Activated CD8-positive, alpha-beta memory T cell treated with anti-CD3 and anti-CD28 coated beads, Interleukin-2, amount 50 U/mL, for 24 hours (primary cell): ENCODE results near the gene HAP1.

ENCODE experiments used
- DNase-seq: peaks from one replicate; pipeline ENCODE4 v3.0.0-alpha.2; 2020; ENCODE audit errors: extremely low read depth

The HAP1 gene

GRCh38 chr17:41763327-41763726, 28.9 kb upstream of the HAP1 start:
- no peak for DNase-seq

DNA sequence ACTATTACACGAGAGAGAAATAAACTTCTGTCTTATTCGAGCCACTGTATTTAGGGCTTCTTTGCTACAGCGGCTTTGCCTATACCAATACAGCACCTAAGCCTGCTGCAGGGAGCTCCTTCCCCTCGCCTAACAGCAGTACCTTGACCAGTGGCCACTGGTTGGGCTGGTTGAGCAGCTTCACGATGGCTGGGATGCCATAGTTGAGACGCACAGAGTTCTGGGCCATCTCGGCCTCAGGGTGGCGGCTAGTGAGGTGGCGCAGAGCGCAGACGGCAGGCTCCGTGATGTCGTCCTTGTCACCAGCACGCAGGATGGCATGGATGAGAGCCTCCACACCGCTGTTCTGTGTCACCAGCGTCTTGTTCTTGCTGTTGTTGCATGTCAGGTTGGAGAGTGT, 28.4 kb upstream of the HAP1 start:
- no peak for DNase-seq

- DNase-seq, result no peak
These were observed 27.9 kb upstream of the HAP1 start for GRCh38 chr17:41762391-41762790.

DNA sequence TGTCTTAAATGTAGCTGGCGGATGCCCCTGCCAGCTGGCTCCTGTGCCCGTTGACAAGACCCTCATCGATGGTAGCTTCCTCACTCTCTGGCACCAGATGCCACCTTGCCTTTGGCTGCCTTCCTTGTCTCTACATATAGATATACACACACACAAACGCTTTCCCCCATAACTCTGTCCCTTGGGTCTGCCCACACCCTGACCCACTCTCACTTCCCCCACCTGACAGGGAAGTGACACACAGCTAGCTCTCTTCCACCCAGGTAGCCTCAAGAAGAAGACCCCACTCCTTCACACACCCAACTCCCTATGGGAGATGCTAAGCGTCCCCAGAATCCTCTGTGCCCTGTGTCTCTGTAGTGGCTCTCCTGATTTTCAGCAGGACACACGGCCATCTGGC, 26.4 kb upstream of the HAP1 start:
- DNase-seq, result no peak

DNA sequence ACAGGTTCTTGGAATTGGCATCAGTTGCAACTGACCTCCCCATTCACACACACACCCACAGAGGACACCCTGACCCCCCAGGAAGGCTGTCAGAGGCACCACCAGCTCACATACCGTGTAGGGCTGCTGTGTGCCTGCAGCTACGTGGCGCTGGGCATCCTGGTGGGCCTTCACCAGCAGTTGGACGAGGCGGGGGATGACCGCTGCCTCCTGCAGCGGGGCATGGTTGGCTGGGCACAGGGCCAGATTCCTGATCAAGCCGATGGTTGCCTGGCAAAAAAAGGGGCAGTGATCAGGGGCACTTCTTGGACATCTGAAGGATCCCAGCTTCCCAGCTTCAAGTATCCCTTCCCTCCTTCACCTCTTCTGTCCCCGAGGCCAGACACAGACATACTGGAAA, 24.2 kb upstream of the HAP1 start:
- DNase-seq, result no peak

DNA sequence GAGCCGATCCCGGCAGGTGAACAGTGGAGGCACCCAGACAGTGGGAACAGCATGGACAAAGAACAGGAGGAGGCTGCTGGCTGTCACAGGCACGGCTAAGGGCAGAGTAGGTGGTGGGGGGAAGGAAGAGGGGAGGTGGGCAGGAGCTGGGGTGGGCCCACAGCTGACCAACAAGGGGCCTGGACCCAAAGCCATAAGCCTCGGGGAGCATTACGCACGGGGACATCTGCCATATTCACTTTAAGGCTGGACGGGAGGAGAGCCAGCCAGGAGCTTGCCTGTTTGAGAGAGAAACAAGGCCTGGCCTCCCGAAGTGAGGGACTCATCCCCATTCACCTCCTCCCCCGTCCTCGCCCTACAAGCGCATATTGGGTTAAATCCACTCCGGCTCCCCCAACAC, 19.6 kb upstream of the HAP1 start:
- DNase-seq, result no peak

GRCh38 chr17:41751288-41751687, 16.8 kb upstream of the HAP1 start:
- no peak for DNase-seq

DNA sequence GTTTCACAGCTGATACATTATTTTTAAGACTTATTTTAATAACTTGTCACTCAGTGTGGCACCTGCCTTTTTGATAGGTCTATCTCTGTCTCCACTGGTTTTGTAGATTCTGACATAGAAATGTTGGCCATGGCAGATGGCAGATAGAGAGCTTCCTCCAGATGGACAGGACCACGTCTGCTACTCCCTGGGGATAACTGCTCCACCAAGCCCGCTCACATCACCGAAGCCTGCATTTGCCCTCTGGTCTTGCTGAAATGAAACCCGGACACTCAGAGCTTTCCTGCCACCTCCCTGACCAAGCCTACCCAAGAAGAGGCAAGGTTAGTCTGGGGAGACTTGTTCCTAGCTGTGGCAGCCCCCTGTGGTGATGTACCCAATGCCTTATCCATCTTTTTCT, 16.4 kb upstream of the HAP1 start:
- no peak for DNase-seq

DNA sequence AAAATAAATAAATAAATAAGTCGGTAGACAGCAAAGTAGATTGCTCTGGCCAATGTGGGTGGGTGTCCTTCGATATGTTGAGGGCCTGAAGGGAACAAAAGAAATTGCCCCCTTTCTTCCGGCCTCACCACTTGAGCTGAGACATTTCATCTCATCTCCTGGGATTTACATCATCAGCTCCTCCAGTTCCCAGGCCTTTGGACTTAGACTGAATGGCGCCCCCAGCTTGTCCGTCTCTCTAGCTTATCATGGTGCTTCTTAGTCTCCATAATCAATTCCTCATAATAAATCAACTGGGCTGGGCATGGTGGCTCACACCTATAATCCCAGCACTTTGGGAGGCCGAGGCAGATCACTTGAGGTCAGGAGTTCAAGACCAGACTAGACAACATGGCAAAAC, 13.8 kb upstream of the HAP1 start:
- no peak for DNase-seq

GRCh38 chr17:41741709-41742108, 7.3 kb upstream of the HAP1 start:
- DNase-seq, result no peak

DNA sequence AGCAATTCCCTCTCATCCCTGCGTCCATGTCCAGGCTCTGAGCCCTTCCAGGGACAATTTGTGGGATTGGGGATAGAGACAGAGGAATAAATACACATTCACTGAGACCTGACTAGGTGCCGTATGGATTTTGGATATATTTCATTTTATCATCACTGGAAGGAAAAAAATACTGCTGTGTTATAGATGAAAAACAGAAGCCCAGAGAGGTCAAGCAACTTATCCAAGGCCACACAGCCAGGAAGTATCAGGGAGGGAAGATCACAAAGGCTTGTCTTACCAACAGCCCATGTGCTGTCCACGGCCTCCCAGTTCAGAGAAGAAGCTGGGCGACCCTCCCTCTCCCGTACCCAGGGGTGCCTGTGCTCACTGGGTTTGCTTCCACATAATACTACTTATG, 6.1 kb upstream of the HAP1 start:
- no peak for DNase-seq

- DNase-seq, result no peak
These were observed 5.4 kb upstream of the HAP1 start for GRCh38 chr17:41739661-41740352.

DNA sequence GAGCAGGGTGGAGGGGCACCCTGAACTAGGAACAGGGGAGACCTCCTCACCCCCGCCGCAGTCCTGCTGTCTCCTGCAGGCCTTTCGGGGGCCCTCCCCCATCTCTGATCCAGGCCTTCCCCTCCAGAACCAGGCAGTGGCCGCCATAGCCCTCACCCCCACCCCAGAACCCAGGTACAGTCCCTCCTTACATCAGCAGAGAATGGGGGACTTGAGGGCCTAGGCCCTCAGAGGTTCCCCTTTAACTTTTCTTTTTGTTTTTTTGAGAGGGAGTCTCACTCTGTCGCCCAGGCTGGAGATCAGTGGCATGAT, 4.3 kb upstream of the HAP1 start:
- no peak for DNase-seq

GRCh38 chr17:41738077-41738800, 3.8 kb upstream of the HAP1 start:
- DNase-seq, result peak; percentile 54

- no peak for DNase-seq
These were observed 3.2 kb upstream of the HAP1 start for GRCh38 chr17:41737680-41738023.

GRCh38 chr17:41736983-41737679, 2.7 kb upstream of the HAP1 start:
- DNase-seq, result no peak

DNA sequence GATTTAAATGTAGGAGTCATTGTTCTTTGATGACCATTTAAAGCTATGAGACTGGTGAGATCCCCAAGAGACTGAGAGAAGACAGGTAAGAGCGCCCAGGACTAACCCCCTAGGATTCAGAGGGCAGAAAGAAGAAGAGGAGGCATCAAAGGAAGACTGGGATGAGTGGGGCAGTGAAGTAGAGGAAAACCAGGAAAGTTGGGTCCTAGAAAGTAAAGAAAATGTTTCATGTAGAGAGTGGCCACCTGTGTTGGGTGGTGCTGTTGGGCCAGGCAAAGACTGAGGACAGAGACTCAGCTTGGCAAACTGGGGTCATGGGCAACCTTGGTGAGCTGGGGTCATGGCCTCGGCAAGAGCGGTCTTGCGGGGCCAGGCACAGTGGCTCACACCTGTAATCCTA, 1.3 kb upstream of the HAP1 start:
- no peak for DNase-seq

- no peak for DNase-seq
These were observed 488 bp upstream of the HAP1 start for GRCh38 chr17:41734949-41735313.

GRCh38 chr17:41733348-41734138, 900 bp downstream of the HAP1 start:
- no peak for DNase-seq

DNA sequence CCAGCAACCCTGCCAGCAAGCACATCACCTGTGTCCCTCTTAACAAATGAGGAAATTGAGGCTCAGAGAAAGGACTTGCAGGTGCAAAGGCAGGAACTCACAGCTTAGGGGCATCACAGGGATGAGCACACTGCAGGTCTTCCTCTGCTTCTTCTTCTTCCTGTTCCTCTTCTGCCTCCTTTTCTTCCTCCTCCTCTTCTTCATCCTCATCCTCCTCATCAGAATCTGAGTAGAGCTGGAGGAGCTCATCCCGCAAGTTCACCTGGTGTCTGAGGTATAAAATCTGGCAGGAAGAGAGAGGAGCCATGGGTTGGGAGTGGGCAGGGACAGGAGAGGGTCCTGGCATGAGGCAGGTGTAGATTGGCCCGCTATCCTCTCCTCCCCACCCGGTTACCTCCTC, 2.6 kb downstream of the HAP1 start:
- no peak for DNase-seq

- DNase-seq, result no peak
These were observed 4.0 kb downstream of the HAP1 start for GRCh38 chr17:41730479-41730878.

- DNase-seq, result no peak
These were observed 6.4 kb downstream of the HAP1 start for GRCh38 chr17:41728056-41728455.

- DNase-seq, result no peak
These were observed 9.3 kb downstream of the HAP1 start for GRCh38 chr17:41725134-41725533.
